Naive thymus-derived CD4-positive, alpha-beta T cell (primary cell): Measurements from ENCODE around the gene SLFNL1. TPM values are rescaled to one million over a fixed set of nuclear protein-coding genes. Genes with fewer than 3 reads are reported as not detected.

Experiments used
- ATAC-seq: fragments of 150-1000 bp; cut with Tn5 transposase; 2 replicates; pipeline ENCODE4 v1.10.0; 2021; ENCODE audit warnings: mild to moderate bottlenecking, moderate library complexity
- CTCF ChIA-PET: fragments of 350-600 bp; sonication (Branson Sonifier 250); formaldehyde crosslinking; loops from one replicate; lab custom pipeline; 2021; ENCODE audit warnings: antibody characterized with exemption; lab: Charles Lee
- POLR2A ChIA-PET: fragments of 350-600 bp; sonication (Branson Sonifier 250); formaldehyde crosslinking; loops from one replicate; lab custom pipeline; 2021; ENCODE audit warnings: antibody characterized with exemption, inconsistent platforms; lab: Charles Lee
- DNase-seq, 9 donors: peaks; one replicate each; pipeline versions ENCODE4 v3.0.0 to v3.0.0-alpha.2; 2020 to 2022; ENCODE audit warnings: mixed read lengths in 1 of 9
- H3K27ac ChIP-seq: one replicate; pipeline ENCODE4 v1.7.0; 2013; ENCODE audit warnings: mild to moderate bottlenecking, low read depth, low read length, moderate library complexity
- H3K27me3 ChIP-seq, 2 donors: one replicate each; pipeline ENCODE4 v1.7.0; 2013; ENCODE audit warnings: low read length in 2 of 2, mild to moderate bottlenecking in 2 of 2, moderate library complexity in 2 of 2; ENCODE audit not compliant: control insufficient read depth in 2 of 2, insufficient read depth in 2 of 2
- H3K36me3 ChIP-seq, 3 experiments: 1 replicate in 2 of 3; 2 replicates in 1 of 3; pipeline ENCODE4 v1.7.0; 2013; ENCODE audit warnings: low read length in 3 of 3, mild to moderate bottlenecking in 3 of 3, moderate library complexity in 1 of 3; ENCODE audit not compliant: insufficient read depth in 3 of 3, control insufficient read depth in 2 of 3
- H3K4me1 ChIP-seq, 2 donors: one replicate each; pipeline ENCODE4 v1.7.0; 2013; ENCODE audit warnings: low read length in 2 of 2, mild to moderate bottlenecking in 2 of 2, moderate library complexity in 1 of 2; ENCODE audit not compliant: control insufficient read depth in 2 of 2, insufficient read depth in 2 of 2
- H3K4me3 ChIP-seq: 2 replicates; pipeline ENCODE4 v1.7.0; 2013; ENCODE audit warnings: mild to moderate bottlenecking, low read length
- H3K9me3 ChIP-seq, 3 experiments: 1 replicate in 2 of 3; 2 replicates in 1 of 3; pipeline ENCODE4 v1.7.0; 2013; ENCODE audit warnings: low read length in 3 of 3; ENCODE audit not compliant: control insufficient read depth in 2 of 3
- H3K27ac Mint-ChIP-seq, 9 donors: one replicate each; pipeline ENCODE4 v1.8.0; 2020 to 2022; ENCODE audit warnings: mixed read lengths in 9 of 9, mild to moderate bottlenecking in 8 of 9, moderate library complexity in 5 of 9, inconsistent platforms in 2 of 9
- H3K27me3 Mint-ChIP-seq, 5 donors: one replicate each; pipeline ENCODE4 v1.8.0; 2021 to 2022; ENCODE audit warnings: mixed read lengths in 5 of 5, mild to moderate bottlenecking in 1 of 5
- H3K36me3 Mint-ChIP-seq, 5 donors: one replicate each; pipeline ENCODE4 v1.8.0; 2020 to 2022; ENCODE audit warnings: mixed read lengths in 5 of 5, mild to moderate bottlenecking in 3 of 5, inconsistent platforms in 1 of 5
- H3K4me1 Mint-ChIP-seq, 7 donors: one replicate each; pipeline ENCODE4 v1.8.0; 2020 to 2022; ENCODE audit warnings: mixed read lengths in 7 of 7, mild to moderate bottlenecking in 3 of 7, inconsistent platforms in 1 of 7
- H3K4me3 Mint-ChIP-seq, 10 donors: one replicate each; pipeline ENCODE4 v1.8.0; 2020 to 2022; ENCODE audit warnings: mild to moderate bottlenecking in 10 of 10, mixed read lengths in 10 of 10, moderate library complexity in 6 of 10, inconsistent platforms in 2 of 10
- H3K9me3 Mint-ChIP-seq, 11 donors: one replicate each; pipeline ENCODE4 v1.8.0; 2020 to 2022; ENCODE audit warnings: mixed read lengths in 11 of 11, mild to moderate bottlenecking in 4 of 11, inconsistent platforms in 1 of 11, moderate library complexity in 1 of 11
- intact Hi-C, 2 donors: fragments of 100-400 bp; cut with micrococcal nuclease; formaldehyde crosslinking; loops; one replicate each; pipeline ENCODE4 v1.15.1; 2023
- polyA plus RNA-seq, 2 donors: library from polyadenylated mRNA; unstranded; fragments of 300-500 nt; fragmentation: Illumina TruSeq; gene quantifications; one replicate each; pipeline ENCODE4 v1.2.3, GENCODE V29; 2021
- total RNA-seq, 6 experiments: library from RNA in 5 of 6; stranded (reverse) in 5 of 6; gene quantifications; 1 replicate in 5 of 6; 2 replicates in 1 of 6; pipeline ENCODE4 v1.2.3 and lab custom pipeline; 2021 to 2026

SLFNL1 gene
- total and polyA plus RNA-seq, 7 experiments from 2014 or later = 0.19 to 1.1 (median 0.29) TPM

GRCh38 chr1:40982721-40983120 is 38.8 kb downstream of the SLFNL1 start:
- no peak for DNase-seq
- Histone ChIP-seq H3K36me3 (peaks cover 0 to 43% (median 11%) of the 10 kb centered on the region in 3 experiments), H3K4me3 (no peak overlapping the region), H3K9me3 (no peaks in the 10 kb centered on the region), H3K27ac (no peak overlapping the region), H3K27me3 (no peaks in the 10 kb centered on the region), H3K4me1 (peaks cover 10 to 11% of the 10 kb centered on the region in 2 donors)
- H3K36me3 Mint-ChIP-seq = peaks cover 7 to 38% (median 27%) of the 10 kb centered on the region in 5 donors
- peaks cover 19 to 49% (median 29%) of the 10 kb centered on the region in 7 donors for H3K4me1 Mint-ChIP-seq
- intact Hi-C loops = no loop called here
- H3K27ac Mint-ChIP-seq = peak overlapping the region in 1 of 9 donors; percentile 7
- POLR2A ChIA-PET = no interaction called here
- no peaks in the 10 kb centered on the region for H3K9me3 Mint-ChIP-seq
- no peak overlapping the region for H3K4me3 Mint-ChIP-seq
- CTCF ChIA-PET = interaction anchor here (0.9 to 1.5 kb wide), 2 partner anchors 21 to 30 kb away, joined by 4 to 5 read pairs; no protein-coding TSS in a partner anchor
- ATAC-seq = no peak
- H3K27me3 Mint-ChIP-seq = no peaks in the 10 kb centered on the region

GRCh38 chr1:40981691-40982448 is 39.7 kb downstream of the SLFNL1 start:
- ChIA-PET POLR2A (interaction anchor here (0.6 kb wide), 1 partner anchor 679 kb away, joined by 3 read pairs; no protein-coding TSS in a partner anchor), CTCF (interaction anchor here (0.9 to 1.5 kb wide), 2 partner anchors 22 to 29 kb away, joined by 4 to 5 read pairs; no protein-coding TSS in a partner anchor)
- H3K27ac ChIP-seq = no peak overlapping the region
- peaks cover 10 to 11% of the 10 kb centered on the region in 2 donors for H3K4me1 ChIP-seq
- Mint-ChIP-seq H3K4me1 (peaks cover 19 to 50% (median 29%) of the 10 kb centered on the region in 7 donors), H3K36me3 (peaks cover 7 to 31% (median 19%) of the 10 kb centered on the region in 5 donors), H3K9me3 (no peaks in the 10 kb centered on the region), H3K27ac (peak overlapping the region in 2 of 9 donors; percentile 44 to 93), H3K27me3 (no peaks in the 10 kb centered on the region), H3K4me3 (peak overlapping the region in 8 of 10 donors; percentile 8 to 92 (median 36))
- DNase-seq (no peak), ATAC-seq (no peak)
- H3K4me3 ChIP-seq = no peak overlapping the region
- no peaks in the 10 kb centered on the region for H3K9me3 ChIP-seq
- H3K27me3 ChIP-seq = no peaks in the 10 kb centered on the region
- peaks cover 0 to 34% (median 10%) of the 10 kb centered on the region in 3 experiments for H3K36me3 ChIP-seq
- intact Hi-C loops = loop anchor here in 1 of 2 donors (2.0 kb wide), 1 partner anchor 21 kb away; no protein-coding TSS in a partner anchor

- H3K4me3 ChIP-seq = peak overlapping the region; percentile 62
- Mint-ChIP-seq H3K4me1 (peaks cover 17 to 48% (median 29%) of the 10 kb centered on the region in 7 donors), H3K4me3 (peak overlapping the region; percentile 78 to 98 (median 92)), H3K9me3 (no peaks in the 10 kb centered on the region), H3K27ac (peak overlapping the region; percentile 84 to 97 (median 93)), H3K27me3 (no peaks in the 10 kb centered on the region), H3K36me3 (peaks cover 1 to 26% (median 11%) of the 10 kb centered on the region in 5 donors)
- DNase-seq (peak in 8 of 9 donors; percentile 40 to 62 (median 54)), ATAC-seq (peak; percentile 44)
- ChIA-PET CTCF (interaction anchor here (0.5 to 1.1 kb wide), 3 partner anchors 21 to 852 kb away, joined by 3 to 5 read pairs (median 4); no protein-coding TSS in a partner anchor), POLR2A (interaction anchor here (1.2 to 3.1 kb wide), 6 partner anchors 11 to 289 kb away, joined by 3 to 26 read pairs (median 8); partner anchors contain the start of genes CITED4 and NFYC)
- H3K4me1 ChIP-seq = peaks cover 10 to 11% of the 10 kb centered on the region in 2 donors
- H3K27ac ChIP-seq = peak overlapping the region; percentile 97
- H3K9me3 ChIP-seq = no peaks in the 10 kb centered on the region
- H3K27me3 ChIP-seq = no peaks in the 10 kb centered on the region
- intact Hi-C loops = loop anchor here in 1 of 2 donors (2.0 kb wide), 1 partner anchor 22 kb away; no protein-coding TSS in a partner anchor
- peaks cover 0 to 21% (median 7%) of the 10 kb centered on the region in 3 experiments for H3K36me3 ChIP-seq
Observed at GRCh38 chr1:40980453-40981121, 40.9 kb downstream of the SLFNL1 start.

- Histone ChIP-seq H3K4me1 (peaks cover 10 to 11% of the 10 kb centered on the region in 2 donors), H3K36me3 (peaks cover 0 to 16% (median 7%) of the 10 kb centered on the region in 3 experiments), H3K9me3 (no peaks in the 10 kb centered on the region), H3K27ac (peak overlapping the region; percentile 97), H3K4me3 (peak overlapping the region; percentile 62), H3K27me3 (no peaks in the 10 kb centered on the region)
- Mint-ChIP-seq H3K36me3 (peaks cover 0 to 23% (median 6%) of the 10 kb centered on the region in 5 donors), H3K9me3 (no peaks in the 10 kb centered on the region), H3K27me3 (no peaks in the 10 kb centered on the region), H3K27ac (peak overlapping the region; percentile 84 to 97 (median 93)), H3K4me3 (peak overlapping the region; percentile 78 to 98 (median 92)), H3K4me1 (peaks cover 17 to 44% (median 29%) of the 10 kb centered on the region in 7 donors)
- CTCF ChIA-PET = interaction anchor here (0.5 to 1.1 kb wide), 3 partner anchors 22 to 851 kb away, joined by 3 to 5 read pairs (median 4); no protein-coding TSS in a partner anchor
- DNase-seq (no peak), ATAC-seq (peak; percentile 43)
- intact Hi-C loops = loop anchor here in 1 of 2 donors (2.0 kb wide), 1 partner anchor 23 kb away; no protein-coding TSS in a partner anchor
- POLR2A ChIA-PET = interaction anchor here (0.9 to 3.1 kb wide), 7 partner anchors 11 to 723 kb away, joined by 3 to 26 read pairs (median 6); partner anchors contain the start of genes CITED4 and NFYC
Observed at GRCh38 chr1:40980068-40980452, 41.5 kb downstream of the SLFNL1 start.

- peak within 1 kb of the TSS; percentile 97 for H3K27ac ChIP-seq
- Mint-ChIP-seq H3K36me3 (peaks cover 0 to 20% (median 5%) of the 10 kb centered on the region in 5 donors), H3K4me1 (peaks cover 17 to 42% (median 29%) of the 10 kb centered on the region in 7 donors), H3K27me3 (no peaks in the 10 kb centered on the region), H3K9me3 (no peaks in the 10 kb centered on the region), H3K4me3 (peak within 1 kb of the TSS; percentile 78 to 98 (median 92)), H3K27ac (peak within 1 kb of the TSS; percentile 84 to 97 (median 94))
- H3K4me3 ChIP-seq = peak within 1 kb of the TSS; percentile 62
- POLR2A ChIA-PET = interaction anchor here (0.6 to 3.1 kb wide), 9 partner anchors 12 to 722 kb away, joined by 3 to 26 read pairs (median 5); partner anchors contain the start of genes CITED4 and NFYC
- intact Hi-C loops = loop anchor here (1.0 to 5.0 kb wide), 10 partner anchors 23 to 1477 kb away; partner anchors contain the start of genes CITED4 (in 2 of the 2), NFYC (in 2 of the 2), CAP1 (in 1 of the 2) and PPCS (in 1 of the 2)
- DNase-seq = peak; percentile 88 to 97 (median 95)
- no peaks in the 10 kb centered on the region for H3K27me3 ChIP-seq
- peaks cover 0 to 10% (median 3%) of the 10 kb centered on the region in 3 experiments for H3K36me3 ChIP-seq
- H3K9me3 ChIP-seq = no peaks in the 10 kb centered on the region
- CTCF ChIA-PET = interaction anchor here (0.5 to 1.1 kb wide), 3 partner anchors 22 to 24 kb away, joined by 3 to 5 read pairs (median 4); no protein-coding TSS in a partner anchor
- peak; percentile 92 for ATAC-seq
- peaks cover 10 to 11% of the 10 kb centered on the region in 2 donors for H3K4me1 ChIP-seq
Observed at GRCh38 chr1:40979241-40980067, 42.1 kb downstream of the SLFNL1 start, which contains the start of gene CTPS1. TSS of gene CTPS1 (plus strand) at chr1:40979696. CDS start at chr1:40983291, 3,595 bp downstream.
